G401.6 (cell line): ENCODE measurements around the gene IDH3B.

Experiments
- FAIRE-seq: peaks from 2 replicates; lab custom pipeline; 2012; peaks lifted over from hg19 to GRCh38; lab: Jason Lieb, UNC

The IDH3B gene

DNA sequence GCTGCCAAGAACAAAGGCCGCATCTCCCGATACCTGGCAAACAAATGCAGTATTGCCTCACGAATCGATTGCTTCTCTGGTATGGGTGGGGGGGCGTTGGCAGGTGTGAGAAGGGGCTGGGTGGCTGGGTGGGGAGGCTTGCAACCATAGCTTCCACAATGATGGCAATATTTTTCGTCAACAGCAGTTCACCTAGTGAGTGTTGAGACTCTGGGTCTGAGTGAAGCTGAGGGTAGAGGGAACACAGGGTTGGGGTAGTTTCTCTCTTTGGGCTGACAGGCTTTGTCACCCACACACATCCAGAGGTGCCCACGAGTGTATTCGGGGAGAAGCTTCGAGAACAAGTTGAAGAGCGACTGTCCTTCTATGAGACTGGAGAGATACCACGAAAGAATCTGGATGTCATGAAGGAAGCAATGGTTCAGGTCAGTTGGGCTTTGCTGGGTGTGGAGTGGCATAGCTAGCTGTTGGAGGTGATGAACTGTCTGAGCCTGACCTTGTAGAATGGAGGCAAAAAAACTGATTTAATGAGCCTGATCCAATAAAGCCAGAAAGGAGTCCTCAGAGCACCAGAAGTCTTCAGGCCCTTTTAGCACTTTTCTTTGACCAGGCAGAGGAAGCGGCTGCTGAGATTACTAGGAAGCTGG is 7.4 kb downstream of the IDH3B start:
- no peak for FAIRE-seq

DNA sequence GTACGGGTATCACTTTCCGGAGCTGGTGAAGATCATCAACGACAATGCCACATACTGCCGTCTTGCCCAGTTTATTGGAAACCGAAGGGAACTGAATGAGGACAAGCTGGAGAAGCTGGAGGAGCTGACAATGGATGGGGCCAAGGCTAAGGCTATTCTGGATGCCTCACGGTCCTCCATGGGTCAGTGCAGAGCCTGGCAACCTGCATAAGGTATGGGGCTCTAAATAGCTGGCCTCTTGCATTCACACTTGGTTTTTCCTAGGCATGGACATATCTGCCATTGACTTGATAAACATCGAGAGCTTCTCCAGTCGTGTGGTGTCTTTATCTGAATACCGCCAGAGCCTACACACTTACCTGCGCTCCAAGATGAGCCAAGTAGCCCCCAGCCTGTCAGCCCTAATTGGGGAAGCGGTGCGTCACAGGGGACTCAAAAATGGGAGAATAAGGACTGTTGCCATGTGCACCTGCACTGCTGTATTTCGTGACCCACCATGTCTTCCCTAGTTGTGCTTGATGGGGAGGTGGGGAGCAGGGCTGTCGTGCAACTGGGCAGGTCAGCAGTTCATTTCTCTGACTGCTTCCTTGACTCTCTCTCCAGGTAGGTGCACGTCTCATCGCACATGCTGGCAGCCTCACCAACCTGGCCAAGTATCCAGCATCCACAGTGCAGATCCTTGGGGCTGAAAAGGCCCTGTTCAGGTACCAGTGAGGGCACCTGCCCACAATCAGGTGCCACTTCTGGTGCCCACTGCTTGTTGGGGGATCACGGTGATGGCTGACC is 8.5 kb downstream of the IDH3B start:
- FAIRE-seq, result no peak

DNA sequence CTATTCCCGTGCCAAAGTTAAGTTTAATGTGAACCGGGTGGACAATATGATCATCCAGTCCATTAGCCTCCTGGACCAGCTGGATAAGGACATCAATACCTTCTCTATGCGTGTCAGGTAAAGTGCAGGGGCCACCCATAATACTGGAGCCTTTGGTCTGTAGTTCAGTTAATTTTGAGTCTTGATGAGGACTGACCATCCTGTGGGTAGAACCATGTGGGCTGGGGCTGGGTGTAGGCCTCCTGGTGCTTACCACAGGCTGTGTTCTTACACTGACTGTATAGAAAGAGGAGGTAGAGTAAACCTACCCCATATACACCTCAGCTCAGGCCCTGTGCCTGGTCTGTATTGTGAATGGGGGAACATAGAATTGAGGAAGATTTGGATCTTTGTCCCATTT is 9.2 kb downstream of the IDH3B start:
- no peak for FAIRE-seq

DNA sequence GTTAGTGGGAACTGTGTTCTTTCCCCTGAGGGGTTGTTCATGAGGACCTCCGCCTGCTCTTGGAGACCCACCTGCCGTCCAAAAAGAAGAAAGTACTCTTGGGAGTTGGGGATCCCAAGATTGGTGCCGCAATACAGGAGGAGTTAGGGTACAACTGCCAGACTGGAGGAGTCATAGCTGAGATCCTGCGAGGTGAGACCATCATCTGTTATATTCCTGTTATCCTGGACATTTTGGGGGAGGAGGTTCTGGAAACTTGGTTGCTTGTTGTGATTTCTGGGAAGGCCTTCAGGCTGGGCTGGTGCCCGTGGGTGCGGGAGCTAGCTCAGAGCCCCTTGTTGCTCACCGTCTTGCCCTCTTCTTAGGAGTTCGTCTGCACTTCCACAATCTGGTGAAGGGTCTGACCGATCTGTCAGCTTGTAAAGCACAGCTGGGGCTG is 9.6 kb downstream of the IDH3B start:
- no peak for FAIRE-seq

DNA sequence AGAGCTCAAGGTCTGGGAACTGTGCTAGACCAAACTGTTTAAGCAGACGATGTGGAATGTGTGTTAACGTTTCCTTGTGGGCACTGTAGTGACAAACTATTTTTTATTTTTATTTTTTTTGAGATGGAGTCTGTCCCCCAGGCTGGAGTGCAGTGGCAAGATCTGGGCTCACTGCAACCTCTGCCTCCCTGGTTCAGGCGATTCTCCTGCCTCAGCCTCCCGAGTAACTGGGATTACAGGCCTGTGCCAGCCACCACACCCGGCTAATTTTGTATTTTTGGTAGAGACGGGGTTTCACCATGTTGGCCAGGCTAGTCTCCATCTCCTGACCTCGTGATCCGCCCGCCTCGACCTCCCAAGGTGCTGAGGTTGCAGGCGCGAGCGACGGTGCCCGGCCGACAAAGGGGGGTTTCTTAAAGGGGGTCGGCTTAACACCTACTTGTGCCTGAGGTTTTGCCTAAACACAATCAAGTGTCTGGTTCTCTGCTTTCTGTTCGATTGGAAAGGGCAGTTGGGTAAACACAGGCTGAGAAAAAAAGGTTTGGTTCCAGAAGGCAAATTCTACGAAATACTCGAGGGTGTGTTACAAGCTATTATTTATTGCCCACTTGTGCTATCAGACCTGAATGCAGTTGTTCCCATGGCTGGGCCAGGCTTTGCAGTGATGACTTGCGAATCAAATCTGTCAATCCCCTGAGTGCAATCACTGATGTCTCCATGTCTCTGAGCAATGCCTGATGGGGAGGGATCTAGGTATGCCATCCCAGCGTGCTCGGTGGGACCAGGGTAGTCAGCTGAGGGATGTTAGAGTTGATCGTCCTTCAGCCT is 10.2 kb downstream of the IDH3B start:
- no peak for FAIRE-seq

DNA sequence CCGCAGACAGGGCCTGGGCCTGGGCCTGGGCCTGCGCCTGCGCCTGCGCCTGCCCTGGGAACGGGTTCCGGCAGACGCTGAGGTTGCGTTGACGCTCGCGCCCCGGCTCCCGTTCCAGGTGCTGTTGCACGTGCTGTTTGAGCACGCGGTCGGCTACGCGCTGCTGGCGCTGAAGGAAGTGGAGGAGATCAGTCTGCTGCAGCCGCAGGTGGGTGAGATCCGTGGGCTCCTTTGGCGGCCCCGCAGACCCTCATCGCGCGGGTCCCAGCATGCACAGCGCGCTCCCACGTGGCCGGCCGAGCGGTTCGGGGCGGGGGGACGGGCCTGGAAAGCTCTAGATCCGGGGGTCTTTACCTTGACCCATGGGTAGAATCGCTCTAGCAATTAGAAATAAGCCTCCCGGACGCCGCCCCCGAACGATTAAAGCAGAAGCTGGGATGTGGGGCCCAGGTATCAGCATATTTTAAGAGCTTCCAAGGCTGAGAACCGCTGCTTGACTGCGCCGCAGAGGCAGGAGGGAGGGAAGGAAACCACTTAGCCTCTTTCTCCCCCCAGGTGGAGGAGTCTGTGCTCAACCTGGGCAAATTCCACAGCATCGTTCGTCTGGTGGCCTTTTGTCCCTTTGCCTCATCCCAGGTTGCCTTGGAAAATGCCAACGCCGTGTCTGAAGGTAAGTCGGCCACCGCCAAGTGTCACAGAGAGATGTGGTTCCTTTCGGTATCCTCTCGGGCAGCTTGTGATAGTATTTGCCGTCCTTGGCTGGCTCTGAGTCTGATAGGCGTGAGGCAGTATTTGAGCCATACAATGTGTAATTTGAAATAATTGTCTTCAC is 11.1 kb downstream of the IDH3B start:
- no peak for FAIRE-seq

DNA sequence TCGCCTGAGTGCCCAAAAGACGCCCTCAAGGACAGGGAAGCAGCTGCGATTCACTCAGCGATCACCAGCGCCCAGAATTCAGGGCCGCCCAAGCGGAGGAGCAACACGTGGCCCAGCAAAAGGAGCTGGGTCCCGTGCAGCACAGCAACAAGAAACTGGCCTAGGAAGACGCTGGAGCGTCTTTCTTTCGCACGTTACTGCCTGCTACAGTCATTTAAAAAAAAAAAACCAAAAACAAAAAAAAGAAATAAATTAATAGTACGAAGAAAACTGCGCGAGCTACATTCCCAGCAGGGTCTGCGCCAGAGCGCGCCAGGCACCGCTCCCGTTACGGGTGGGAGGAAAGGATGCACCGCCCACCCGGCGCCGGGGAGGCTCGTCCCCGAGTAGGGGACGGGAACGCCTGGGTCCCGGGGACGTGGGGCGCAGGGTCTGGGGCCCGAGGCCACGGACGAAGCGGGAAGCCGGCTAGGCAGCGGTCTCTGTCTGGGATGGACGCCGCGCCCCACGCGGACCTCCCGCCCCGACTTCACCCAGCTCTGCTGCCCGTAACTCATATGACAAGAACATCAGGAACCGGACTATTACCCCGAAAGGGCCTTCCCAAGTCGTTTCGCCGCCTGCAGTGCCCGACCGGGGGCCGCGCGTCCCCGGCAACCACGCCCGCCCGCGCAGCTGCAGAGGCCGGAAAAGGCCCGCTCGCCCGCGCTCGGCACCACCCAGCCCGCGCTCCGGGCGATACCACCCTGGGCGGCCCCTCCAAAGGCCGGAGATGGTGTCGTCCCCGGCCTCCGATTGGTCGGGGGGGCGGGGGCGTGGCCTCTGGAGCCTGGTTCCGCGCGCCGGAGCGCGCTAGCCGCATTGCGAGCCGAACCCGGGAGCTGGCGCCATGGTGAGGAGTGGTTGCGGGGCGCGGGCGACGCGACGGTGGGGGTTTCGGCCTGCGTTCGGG is 12.0 kb downstream of the IDH3B start, which contains the start of gene NOP56:
NOP56 (plus strand) TSS at position 861 of the 952 bp plus-strand sequence; CDS start at position 890, 29 bp downstream.
- peak; percentile 25 for FAIRE-seq

DNA sequence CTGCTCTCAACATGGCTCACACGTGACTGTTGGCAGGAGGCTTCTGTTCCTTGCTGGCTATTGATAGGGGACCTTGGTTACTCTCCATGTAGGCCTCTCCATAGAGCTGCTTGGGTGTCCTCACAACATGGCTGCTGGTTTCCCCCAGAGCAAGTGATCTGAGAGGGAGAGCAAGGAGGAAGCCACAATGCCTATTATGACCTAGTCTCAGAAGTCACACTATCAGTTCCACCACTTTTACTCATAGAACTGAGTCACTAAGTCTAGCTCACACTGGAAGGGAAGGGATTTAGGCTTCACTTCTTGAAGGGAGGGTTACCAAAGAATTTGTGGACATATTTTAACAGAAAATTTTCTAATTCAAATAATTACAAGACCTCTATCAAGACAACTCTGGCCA is 20.3 kb downstream of the IDH3B start:
- no peak for FAIRE-seq

DNA sequence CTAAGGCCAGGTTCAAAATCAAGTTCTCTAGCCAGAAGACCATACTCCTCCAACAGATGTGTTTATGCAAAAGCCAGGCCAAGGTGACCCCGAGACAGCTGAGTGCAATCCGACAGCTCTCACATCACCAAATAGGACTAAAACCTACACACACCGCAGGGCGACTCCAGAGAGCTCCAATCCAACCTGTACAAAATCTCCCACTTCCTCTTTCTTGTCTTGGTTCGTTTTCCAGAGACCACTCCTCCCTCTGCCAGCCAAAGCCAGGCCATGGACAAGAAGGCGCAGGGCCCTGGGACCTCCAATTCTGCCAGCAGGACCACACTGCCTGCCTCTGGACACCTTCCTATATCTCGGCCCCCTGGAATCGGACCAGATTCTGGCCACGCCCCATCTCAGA is 23.1 kb downstream of the IDH3B start:
- FAIRE-seq, result no peak

DNA sequence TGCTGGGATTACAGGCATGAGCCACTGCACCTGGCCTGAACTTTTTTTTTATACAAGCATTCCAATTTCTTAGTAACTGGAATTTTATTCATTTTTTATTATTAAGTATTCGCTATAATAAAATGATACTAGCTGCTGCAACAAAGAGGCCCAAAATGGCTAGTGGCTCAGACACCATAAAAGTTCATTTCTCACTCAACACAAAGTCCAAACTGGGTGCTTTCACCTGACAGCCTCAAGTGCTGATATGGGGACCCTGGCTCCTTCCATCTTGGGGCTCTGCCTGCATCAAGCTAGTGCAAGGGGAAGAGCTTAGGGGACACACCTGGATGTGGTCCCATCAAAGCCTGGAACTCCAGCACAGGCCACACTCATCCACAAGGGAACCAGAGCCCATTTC is 23.8 kb downstream of the IDH3B start:
- FAIRE-seq, result no peak

DNA sequence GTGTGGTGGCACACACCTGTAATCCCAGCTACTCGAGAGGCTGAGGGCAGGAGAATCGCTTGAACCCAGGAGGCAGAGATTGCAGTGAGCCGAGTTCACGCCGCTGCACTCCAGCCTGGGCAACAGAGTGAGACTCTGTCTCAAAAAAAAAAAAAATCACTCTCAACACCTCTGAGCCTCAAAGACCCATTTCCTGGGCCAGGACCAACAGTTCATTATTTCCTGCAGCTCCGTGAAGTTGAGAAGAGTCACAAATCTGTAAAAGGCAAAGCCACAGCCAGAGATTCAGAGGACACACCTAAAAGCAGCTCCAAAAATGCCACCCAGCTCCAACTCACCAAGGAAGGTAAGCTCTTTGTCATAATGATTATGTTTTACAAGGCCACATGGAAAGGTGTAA is 26.8 kb downstream of the IDH3B start:
- no peak for FAIRE-seq

DNA sequence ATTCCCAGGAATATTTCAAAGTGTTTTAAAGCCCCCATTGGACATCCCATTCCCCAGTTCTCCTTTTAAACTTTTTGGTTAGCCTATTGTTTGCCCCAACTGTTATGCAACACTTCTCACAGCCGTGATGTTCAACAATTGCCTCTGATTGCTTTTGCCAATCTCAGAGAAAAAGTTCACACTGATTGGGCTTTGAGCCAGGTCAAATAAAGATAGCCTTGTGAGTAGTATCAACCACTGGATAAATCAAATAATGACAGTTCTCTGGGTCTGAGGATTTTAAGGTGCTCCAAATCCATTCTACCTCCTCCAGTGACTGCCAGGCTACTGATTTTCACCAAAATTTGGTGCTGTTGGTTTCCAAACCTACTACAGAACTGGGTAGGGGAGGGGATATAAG is 30.6 kb downstream of the IDH3B start:
- no peak for FAIRE-seq

DNA sequence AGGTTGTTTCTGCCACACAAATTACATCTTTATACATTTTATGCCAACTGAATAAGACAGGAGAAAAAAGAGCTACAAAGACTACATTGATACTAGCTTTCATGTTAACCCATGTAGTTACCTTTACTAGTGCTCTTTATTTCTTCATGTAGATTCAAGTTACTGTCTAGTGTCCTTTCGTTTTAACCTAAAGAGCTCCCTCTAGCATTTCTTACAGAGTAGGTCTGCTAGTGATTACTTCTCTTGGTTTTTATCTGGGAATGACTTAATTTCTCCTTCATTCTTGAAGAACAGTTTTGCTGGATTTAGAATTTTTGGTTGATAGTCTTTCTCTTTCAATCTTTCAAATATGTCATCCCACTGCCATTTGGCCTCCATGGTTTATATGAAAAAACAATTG is 32.8 kb downstream of the IDH3B start:
- no peak for FAIRE-seq

DNA sequence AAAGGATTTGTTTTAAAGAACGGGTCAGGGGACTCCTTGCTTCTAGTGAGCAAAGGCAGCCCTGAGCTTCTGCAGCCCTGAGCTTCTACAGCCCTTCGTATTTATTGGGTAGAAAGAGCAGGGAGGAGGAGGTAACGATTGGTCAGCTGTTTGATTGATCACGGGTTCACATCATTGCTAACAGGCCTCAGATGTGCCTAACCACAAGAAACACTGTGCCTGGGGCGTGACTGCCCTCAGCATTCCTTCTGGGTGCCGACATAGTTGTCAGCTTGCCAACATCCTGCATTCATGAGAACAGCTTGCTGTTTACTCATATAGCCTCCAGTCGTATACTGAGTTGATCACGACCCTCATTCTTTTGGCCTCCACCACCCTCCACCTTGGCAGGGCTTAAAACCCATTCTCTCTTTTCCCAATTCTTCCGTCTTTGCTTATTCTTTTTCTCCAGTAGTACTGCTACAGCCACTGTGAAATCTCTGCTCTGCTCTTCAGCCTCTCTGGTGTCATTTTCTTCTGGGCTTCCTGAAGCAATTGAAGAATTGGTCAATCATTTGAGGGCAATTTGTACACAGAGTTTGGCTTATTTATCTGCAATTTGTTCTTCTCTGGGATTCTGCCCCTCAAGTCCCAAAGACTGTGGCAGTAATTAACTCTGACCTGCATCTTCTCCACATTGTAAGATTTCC is 37.0 kb downstream of the IDH3B start:
- FAIRE-seq, result no peak

DNA sequence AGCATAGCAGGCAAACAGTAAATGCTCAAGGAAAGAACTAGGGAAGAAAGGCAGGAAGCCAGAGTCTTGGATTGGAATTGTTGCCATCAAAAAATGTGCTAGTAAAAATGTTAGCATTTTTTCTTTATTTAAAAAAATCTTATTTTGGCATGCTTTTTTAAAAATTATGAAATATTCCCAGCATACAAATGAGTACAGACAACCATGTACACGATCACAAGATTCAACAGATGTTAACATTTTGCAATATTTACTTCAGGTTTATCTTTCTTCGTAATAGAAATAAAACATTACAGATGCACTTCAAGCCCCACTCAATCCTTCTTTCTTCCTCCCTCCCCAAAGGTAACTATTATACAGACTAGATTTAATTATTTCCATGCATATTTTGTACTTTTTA is 39.0 kb downstream of the IDH3B start:
- no peak for FAIRE-seq

DNA sequence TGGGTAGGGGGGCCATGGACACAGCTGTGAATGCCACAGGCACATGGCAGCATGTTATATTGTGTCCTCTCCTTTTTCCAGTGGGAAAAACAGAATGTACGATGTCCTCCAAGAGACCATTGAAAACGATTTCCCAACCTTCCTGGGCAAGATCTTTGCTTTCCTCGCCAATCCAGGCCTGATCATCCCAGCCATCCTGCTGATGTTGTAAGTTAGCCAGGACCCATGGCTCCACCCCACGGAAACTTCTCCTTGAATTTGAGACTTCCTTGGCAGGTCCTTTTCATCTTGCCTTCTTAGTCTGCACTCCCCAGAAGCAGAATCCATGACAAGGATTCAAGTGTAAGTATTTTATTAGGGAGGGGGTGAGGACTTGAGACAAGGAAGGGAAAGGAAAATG is 39.8 kb downstream of the IDH3B start:
- no peak for FAIRE-seq

DNA sequence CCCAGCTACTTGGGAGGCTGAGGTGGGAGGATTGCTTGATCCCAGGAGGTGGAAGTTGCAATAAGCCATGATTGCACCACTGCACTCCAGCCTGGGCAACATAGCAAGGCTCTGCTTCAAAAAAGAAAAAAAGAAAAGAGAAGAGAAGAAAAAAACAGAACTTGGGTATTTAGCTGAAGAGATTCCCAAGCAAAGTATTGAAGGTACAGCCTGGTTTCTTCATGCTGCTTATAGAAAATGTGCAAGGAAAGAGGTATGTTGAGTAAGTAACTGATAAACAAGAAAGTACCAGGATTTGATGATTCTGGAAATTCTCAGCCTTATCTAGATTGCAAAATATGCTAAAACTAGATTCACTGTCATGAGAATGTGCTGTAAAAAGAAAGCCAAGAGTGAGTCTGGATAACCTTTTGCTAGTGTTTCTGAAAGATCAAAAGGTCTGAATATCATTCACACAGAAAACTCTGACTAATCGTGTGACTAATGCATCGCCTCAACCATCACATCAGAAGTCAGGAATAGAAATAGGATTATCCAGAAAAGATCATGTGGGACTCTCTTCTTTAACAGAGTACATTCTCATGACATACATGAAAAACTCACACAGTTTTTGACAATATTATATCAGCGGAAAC is 43.9 kb downstream of the IDH3B start:
- no peak for FAIRE-seq

DNA sequence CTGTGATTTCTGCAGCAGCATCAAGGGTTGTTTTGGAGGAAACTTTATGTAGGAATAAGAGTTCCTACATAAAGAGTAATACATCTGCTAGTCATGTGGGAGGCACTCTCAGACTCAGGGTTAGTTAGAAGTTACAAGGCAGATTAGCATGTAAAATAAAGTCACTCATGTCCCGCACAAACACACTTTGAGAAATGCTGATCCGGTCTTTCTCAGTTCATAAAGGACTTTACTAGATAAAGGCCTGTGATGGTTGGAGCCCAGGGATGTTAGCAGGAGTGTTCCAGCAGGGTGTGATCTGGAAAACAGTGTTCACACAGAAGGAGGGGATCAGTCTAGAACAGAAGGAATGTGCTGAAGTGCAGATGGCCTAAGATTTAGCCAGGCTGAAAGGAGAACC is 44.7 kb downstream of the IDH3B start:
- no peak for FAIRE-seq

DNA sequence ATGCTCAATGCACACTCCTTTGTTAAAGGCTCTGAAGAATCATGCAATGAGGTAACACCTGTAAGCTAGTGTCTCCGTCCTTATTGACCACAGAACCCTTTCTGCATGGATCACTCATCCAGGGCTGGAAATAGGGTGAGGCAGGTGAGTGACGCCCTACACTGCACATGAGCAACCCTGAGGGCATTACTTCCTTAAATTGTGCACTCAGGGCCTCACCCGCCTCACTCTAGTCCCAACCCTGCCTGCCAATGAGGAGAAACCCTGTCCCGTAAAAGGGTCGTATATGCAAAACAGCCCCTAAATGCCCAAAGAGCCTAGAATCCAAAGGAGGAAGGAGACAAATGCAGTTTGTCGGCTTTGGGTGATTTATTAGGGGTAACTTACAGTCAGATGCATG is 45.2 kb downstream of the IDH3B start:
- no peak for FAIRE-seq
